ENCODE data around the gene KLF15. TPM values are rescaled to one million over a fixed set of nuclear protein-coding genes. Genes with fewer than 3 reads are reported as not detected.

The KLF15 gene
- total and polyA plus RNA-seq, 2 of the 4 experiments (the other 2 are of a cell fraction): 0.18 to 0.24 TPM

DNA sequence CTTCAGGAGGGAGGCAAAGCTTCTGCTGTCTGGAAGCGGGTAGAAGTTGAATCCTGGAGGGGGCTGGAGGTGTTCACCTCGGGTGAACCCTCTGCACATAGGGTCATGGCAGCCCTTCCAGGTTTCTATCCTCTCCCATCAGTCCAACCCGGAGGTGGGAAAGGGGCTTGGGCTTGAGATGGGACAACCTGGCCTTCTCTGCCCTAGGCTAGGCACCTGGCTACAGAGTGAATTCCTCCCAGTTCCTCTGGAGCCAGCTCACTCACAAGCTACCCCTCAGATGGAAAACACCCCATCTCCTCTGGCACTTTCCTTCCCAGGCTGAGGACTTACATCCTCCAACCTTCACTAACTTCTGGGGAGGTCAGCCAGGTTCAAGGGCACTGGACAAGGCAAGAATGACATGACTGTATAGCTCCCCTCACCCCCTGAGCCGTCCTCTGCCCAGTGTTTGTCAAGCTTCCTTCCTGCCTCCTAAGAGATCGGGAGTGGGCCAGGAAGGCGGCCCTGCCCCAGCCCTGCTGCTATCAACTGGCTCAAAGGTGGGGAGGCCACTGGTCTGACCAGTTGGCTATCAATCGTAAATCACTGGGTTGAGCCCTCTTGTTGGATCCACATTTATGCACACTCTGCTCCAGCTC lies 45.8 kb downstream of the KLF15 start:
- H3K18ac ChIP-seq (ENCODE audit: low read depth, low read length): no peak overlapping the region
- no peak overlapping the region for H3K14ac ChIP-seq (replicated peaks; ENCODE audit: low read depth, low read length)
- H4K20me1 ChIP-seq (ENCODE audit: insufficient read depth, low read length): no peaks in the 10 kb centered on the region
- H4K5ac ChIP-seq (ENCODE audit: low read depth, low read length): no peak overlapping the region
- POLR2A ChIA-PET (ENCODE audit: unreplicated experiment): no interaction called here
- no peak overlapping the region for H2BK5ac ChIP-seq (ENCODE audit: low read depth, low read length, poor library complexity, severe bottlenecking)
- H3K23ac ChIP-seq (ENCODE audit: low read depth, low read length): no peak overlapping the region
- H3K4ac ChIP-seq (ENCODE audit: low read depth, low read length): no peak overlapping the region
- H2AK5ac ChIP-seq (ENCODE audit: low read depth, low read length): no peak overlapping the region
- no peaks in the 10 kb centered on the region for H3K79me1 ChIP-seq (ENCODE audit: low read depth in 1 of 2, low read length in 2 of 2)
- DNase-seq: no peak
- no peak overlapping the region for H2BK120ac ChIP-seq (ENCODE audit: low read depth, low read length)
- WGBS, 2 experiments (ENCODE audit: extremely low coverage in 2 of 2, insufficient read length in 1 of 2): no CpG with 5 or more reads among the region's 7 CpGs
- H3K27ac ChIP-seq (ENCODE audit: insufficient read depth, low read length): no peak overlapping the region
- peaks cover 4% of the 10 kb centered on the region; the same call in 1 of the 2 replicates for H3K9me3 ChIP-seq (ENCODE audit: control insufficient read depth, insufficient read depth, low read length)
- H4K91ac ChIP-seq (ENCODE audit: insufficient read depth, low read depth, low read length): no peak overlapping the region
- H3K27me3 ChIP-seq (ENCODE audit: control insufficient read depth, insufficient read depth, low read length): no peaks in the 10 kb centered on the region
- no peak overlapping the region for H3K56ac ChIP-seq (ENCODE audit: extremely low read depth, insufficient read depth, low read length)
- H2BK15ac ChIP-seq (ENCODE audit: low read depth, low read length): no peak overlapping the region
- no peak overlapping the region for H2AK9ac ChIP-seq (replicated peaks; ENCODE audit: low read depth, low read length, poor library complexity)
- peaks cover 6% of the 10 kb centered on the region for H3K9me1 ChIP-seq (ENCODE audit: insufficient read depth, low read length)
- no peak overlapping the region for H3K9ac ChIP-seq (ENCODE audit: low read depth, low read length)
- in situ Hi-C loops (cut with MboI; ENCODE audit: low sequenced_read_pairs) (no loop called here), dilution Hi-C loops (cut with HindIII; ENCODE audit: low sequenced_read_pairs, unreplicated experiment) (no loop called here), intact Hi-C loops (cut with micrococcal nuclease) (no loop called here)
- H4K8ac ChIP-seq (ENCODE audit: low read depth in 2 of 2, low read length in 2 of 2): no peak overlapping the region
- H2BK20ac ChIP-seq (ENCODE audit: low read depth, low read length): no peak overlapping the region
- TF ChIP-seq RCOR1 (IDR thresholded peaks at IDR 0.05; ENCODE audit: insufficient replicate concordance, low read length) (no peak), CEBPB (IDR thresholded peaks at IDR 0.05; ENCODE audit: low read depth, low read length) (no peak), ELK1 (IDR thresholded peaks at IDR 0.05; ENCODE audit: borderline replicate concordance, low read depth, low read length) (no peak), SMC3 (IDR thresholded peaks at IDR 0.05; ENCODE audit: low read depth, low read length) (no peak), MAFK (IDR thresholded peaks at IDR 0.05; ENCODE audit: low read depth, low read length) (no peak), BHLHE40 (IDR thresholded peaks at IDR 0.05; ENCODE audit: low read depth, low read length) (no peak), NFE2L2 (IDR thresholded peaks at IDR 0.05; ENCODE audit: low read depth, low read length) (no peak), RFX5 (IDR thresholded peaks at IDR 0.05; ENCODE audit: low read depth, low read length) (no peak), POLR2A (IDR thresholded peaks at IDR 0.05; ENCODE audit: low read depth, low read length) (no peak), RAD21 (IDR thresholded peaks at IDR 0.05; ENCODE audit: low read length) (no peak), CHD1 (IDR thresholded peaks at IDR 0.05; ENCODE audit: low read depth, low read length) (no peak), MXI1 (IDR thresholded peaks at IDR 0.05; ENCODE audit: borderline replicate concordance, low read depth, low read length) (no peak), FOS (IDR thresholded peaks at IDR 0.05; ENCODE audit: low read depth, low read length) (no peak), MAZ (IDR thresholded peaks at IDR 0.05; ENCODE audit: borderline replicate concordance, low read depth, low read length) (no peak)
- TF ChIP-seq, protein P1, sequence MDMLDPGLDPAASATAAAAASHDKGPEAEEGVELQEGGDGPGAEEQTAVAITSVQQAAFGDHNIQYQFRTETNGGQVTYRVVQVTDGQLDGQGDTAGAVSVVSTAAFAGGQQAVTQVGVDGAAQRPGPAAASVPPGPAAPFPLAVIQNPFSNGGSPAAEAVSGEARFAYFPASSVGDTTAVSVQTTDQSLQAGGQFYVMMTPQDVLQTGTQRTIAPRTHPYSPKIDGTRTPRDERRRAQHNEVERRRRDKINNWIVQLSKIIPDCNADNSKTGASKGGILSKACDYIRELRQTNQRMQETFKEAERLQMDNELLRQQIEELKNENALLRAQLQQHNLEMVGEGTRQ (IDR thresholded peaks at IDR 0.05; ENCODE audit: low read depth, low read length): no peak
- TF ChIP-seq, protein P2, sequence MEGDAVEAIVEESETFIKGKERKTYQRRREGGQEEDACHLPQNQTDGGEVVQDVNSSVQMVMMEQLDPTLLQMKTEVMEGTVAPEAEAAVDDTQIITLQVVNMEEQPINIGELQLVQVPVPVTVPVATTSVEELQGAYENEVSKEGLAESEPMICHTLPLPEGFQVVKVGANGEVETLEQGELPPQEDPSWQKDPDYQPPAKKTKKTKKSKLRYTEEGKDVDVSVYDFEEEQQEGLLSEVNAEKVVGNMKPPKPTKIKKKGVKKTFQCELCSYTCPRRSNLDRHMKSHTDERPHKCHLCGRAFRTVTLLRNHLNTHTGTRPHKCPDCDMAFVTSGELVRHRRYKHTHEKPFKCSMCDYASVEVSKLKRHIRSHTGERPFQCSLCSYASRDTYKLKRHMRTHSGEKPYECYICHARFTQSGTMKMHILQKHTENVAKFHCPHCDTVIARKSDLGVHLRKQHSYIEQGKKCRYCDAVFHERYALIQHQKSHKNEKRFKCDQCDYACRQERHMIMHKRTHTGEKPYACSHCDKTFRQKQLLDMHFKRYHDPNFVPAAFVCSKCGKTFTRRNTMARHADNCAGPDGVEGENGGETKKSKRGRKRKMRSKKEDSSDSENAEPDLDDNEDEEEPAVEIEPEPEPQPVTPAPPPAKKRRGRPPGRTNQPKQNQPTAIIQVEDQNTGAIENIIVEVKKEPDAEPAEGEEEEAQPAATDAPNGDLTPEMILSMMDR (conservative IDR thresholded peaks at IDR 0.05; ENCODE audit: low read depth, low read length): no peak
- H3K4me2 ChIP-seq (ENCODE audit: low read depth, low read length): no peak overlapping the region
- peaks cover 9% of the 10 kb centered on the region for H3K4me1 ChIP-seq (ENCODE audit: control insufficient read depth, insufficient read depth, low read length)
- BruUV-seq (replicated peaks): no TSS peak
- H3K36me3 ChIP-seq (ENCODE audit: control insufficient read depth, insufficient read depth, low read length): no peaks in the 10 kb centered on the region
- ATAC-seq (ENCODE audit: low read depth): no peak
- no peak overlapping the region for H2AFZ ChIP-seq (replicated peaks; ENCODE audit: low read length, poor library complexity)
- CTCF ChIA-PET: no interaction called here
- H3K4me3 ChIP-seq (ENCODE audit: insufficient read depth, low read depth, low read length): no peak overlapping the region
